SKM-1 treated with dmso at 0.1 percent for 144 hours (cell line): ENCODE measurements around the gene PDE4A.
A peak's percentile ranks its signal among the peaks of the same experiment; 100 is the strongest.
"Not testable (repeated sequence)": the region's sequence is repeated elsewhere in the genome, so short reads cannot be mapped to it uniquely, and the experiment has no call there.

ENCODE experiments used
- DNase-seq: peaks from one replicate; lab custom pipeline; 2025; ENCODE audit not compliant: unreplicated experiment; lab: John Stamatoyannopoulos, UW

The PDE4A gene

GRCh38 chr19:10461047-10461949 lies 41.0 kb downstream of the PDE4A start:
- DNase-seq = peak; percentile 80

GRCh38 chr19:10462042-10462441 lies 41.7 kb downstream of the PDE4A start:
- not testable (repeated sequence) for DNase-seq

GRCh38 chr19:10462557-10462956 lies 42.2 kb downstream of the PDE4A start:
- no peak for DNase-seq

GRCh38 chr19:10464456-10464855 lies 44.1 kb downstream of the PDE4A start:
- DNase-seq = no peak

- DNase-seq = no peak
Measured at GRCh38 chr19:10467104-10467706, 46.9 kb downstream of the PDE4A start.

- no peak for DNase-seq
Measured at GRCh38 chr19:10468133-10468532, 47.8 kb downstream of the PDE4A start.

GRCh38 chr19:10471909-10472308 lies 51.6 kb downstream of the PDE4A start:
- DNase-seq = peak; percentile 27

GRCh38 chr19:10473192-10473591 lies 52.9 kb downstream of the PDE4A start:
- DNase-seq = no peak

- DNase-seq = no peak
Measured at GRCh38 chr19:10474962-10475451, 54.7 kb downstream of the PDE4A start.

- no peak for DNase-seq
Measured at GRCh38 chr19:10478476-10478875, 58.1 kb downstream of the PDE4A start.

GRCh38 chr19:10478903-10479384 lies 58.6 kb downstream of the PDE4A start:
- DNase-seq = peak; percentile 92

GRCh38 chr19:10486551-10486950 lies 66.2 kb downstream of the PDE4A start:
- DNase-seq = no peak

GRCh38 chr19:10491472-10492047 lies 71.2 kb downstream of the PDE4A start:
- DNase-seq = no peak

- DNase-seq = no peak
Measured at GRCh38 chr19:10497371-10497770, 77.0 kb downstream of the PDE4A start.

GRCh38 chr19:10499550-10500246 lies 79.4 kb downstream of the PDE4A start:
- DNase-seq = no peak

- DNase-seq = no peak
Measured at GRCh38 chr19:10500247-10500592, 79.9 kb downstream of the PDE4A start.

GRCh38 chr19:10501971-10502523 lies 81.7 kb downstream of the PDE4A start:
- no peak for DNase-seq

GRCh38 chr19:10502524-10503001 lies 82.2 kb downstream of the PDE4A start:
- peak; percentile 90 for DNase-seq

- DNase-seq = no peak
Measured at GRCh38 chr19:10503002-10503789, 82.9 kb downstream of the PDE4A start, which contains the start of gene KEAP1. Gene KEAP1 (minus strand): TSS chr19:10503356. CDS start chr19:10500033, 3,323 bp downstream.
